Naive thymus-derived CD4-positive, alpha-beta T cell (primary cell): Measurements from ENCODE around the gene SVOPL. TPM values are rescaled to one million over a fixed set of nuclear protein-coding genes. Genes with fewer than 3 reads are reported as not detected.
"Not testable (repeated sequence)": the region's sequence is repeated elsewhere in the genome, so short reads cannot be mapped to it uniquely, and the experiment has no call there.

Source experiments
- ATAC-seq: fragments of 150-1000 bp; cut with Tn5 transposase; 2 replicates; pipeline ENCODE4 v1.10.0; 2021; ENCODE audit warnings: mild to moderate bottlenecking, moderate library complexity
- CTCF ChIA-PET: fragments of 350-600 bp; sonication (Branson Sonifier 250); formaldehyde crosslinking; loops from one replicate; lab custom pipeline; 2021; ENCODE audit warnings: antibody characterized with exemption; lab: Charles Lee
- POLR2A ChIA-PET: fragments of 350-600 bp; sonication (Branson Sonifier 250); formaldehyde crosslinking; loops from one replicate; lab custom pipeline; 2021; ENCODE audit warnings: antibody characterized with exemption, inconsistent platforms; lab: Charles Lee
- DNase-seq, 9 donors: peaks; one replicate each; pipeline versions ENCODE4 v3.0.0 to v3.0.0-alpha.2; 2020 to 2022; ENCODE audit warnings: mixed read lengths in 1 of 9
- H3K27ac ChIP-seq: one replicate; pipeline ENCODE4 v1.7.0; 2013; ENCODE audit warnings: mild to moderate bottlenecking, low read depth, low read length, moderate library complexity
- H3K27me3 ChIP-seq, 2 donors: one replicate each; pipeline ENCODE4 v1.7.0; 2013; ENCODE audit warnings: low read length in 2 of 2, mild to moderate bottlenecking in 2 of 2, moderate library complexity in 2 of 2; ENCODE audit not compliant: control insufficient read depth in 2 of 2, insufficient read depth in 2 of 2
- H3K36me3 ChIP-seq, 3 experiments: 1 replicate in 2 of 3; 2 replicates in 1 of 3; pipeline ENCODE4 v1.7.0; 2013; ENCODE audit warnings: low read length in 3 of 3, mild to moderate bottlenecking in 3 of 3, moderate library complexity in 1 of 3; ENCODE audit not compliant: insufficient read depth in 3 of 3, control insufficient read depth in 2 of 3
- H3K4me1 ChIP-seq, 2 donors: one replicate each; pipeline ENCODE4 v1.7.0; 2013; ENCODE audit warnings: low read length in 2 of 2, mild to moderate bottlenecking in 2 of 2, moderate library complexity in 1 of 2; ENCODE audit not compliant: control insufficient read depth in 2 of 2, insufficient read depth in 2 of 2
- H3K4me3 ChIP-seq: 2 replicates; pipeline ENCODE4 v1.7.0; 2013; ENCODE audit warnings: mild to moderate bottlenecking, low read length
- H3K9me3 ChIP-seq, 3 experiments: 1 replicate in 2 of 3; 2 replicates in 1 of 3; pipeline ENCODE4 v1.7.0; 2013; ENCODE audit warnings: low read length in 3 of 3; ENCODE audit not compliant: control insufficient read depth in 2 of 3
- H3K27ac Mint-ChIP-seq, 9 donors: one replicate each; pipeline ENCODE4 v1.8.0; 2020 to 2022; ENCODE audit warnings: mixed read lengths in 9 of 9, mild to moderate bottlenecking in 8 of 9, moderate library complexity in 5 of 9, inconsistent platforms in 2 of 9
- H3K27me3 Mint-ChIP-seq, 5 donors: one replicate each; pipeline ENCODE4 v1.8.0; 2021 to 2022; ENCODE audit warnings: mixed read lengths in 5 of 5, mild to moderate bottlenecking in 1 of 5
- H3K36me3 Mint-ChIP-seq, 5 donors: one replicate each; pipeline ENCODE4 v1.8.0; 2020 to 2022; ENCODE audit warnings: mixed read lengths in 5 of 5, mild to moderate bottlenecking in 3 of 5, inconsistent platforms in 1 of 5
- H3K4me1 Mint-ChIP-seq, 7 donors: one replicate each; pipeline ENCODE4 v1.8.0; 2020 to 2022; ENCODE audit warnings: mixed read lengths in 7 of 7, mild to moderate bottlenecking in 3 of 7, inconsistent platforms in 1 of 7
- H3K4me3 Mint-ChIP-seq, 10 donors: one replicate each; pipeline ENCODE4 v1.8.0; 2020 to 2022; ENCODE audit warnings: mild to moderate bottlenecking in 10 of 10, mixed read lengths in 10 of 10, moderate library complexity in 6 of 10, inconsistent platforms in 2 of 10
- H3K9me3 Mint-ChIP-seq, 11 donors: one replicate each; pipeline ENCODE4 v1.8.0; 2020 to 2022; ENCODE audit warnings: mixed read lengths in 11 of 11, mild to moderate bottlenecking in 4 of 11, inconsistent platforms in 1 of 11, moderate library complexity in 1 of 11
- intact Hi-C, 2 donors: fragments of 100-400 bp; cut with micrococcal nuclease; formaldehyde crosslinking; loops; one replicate each; pipeline ENCODE4 v1.15.1; 2023
- polyA plus RNA-seq, 2 donors: library from polyadenylated mRNA; unstranded; fragments of 300-500 nt; fragmentation: Illumina TruSeq; gene quantifications; one replicate each; pipeline ENCODE4 v1.2.3, GENCODE V29; 2021
- total RNA-seq, 6 experiments: library from RNA in 5 of 6; stranded (reverse) in 5 of 6; gene quantifications; 1 replicate in 5 of 6; 2 replicates in 1 of 6; pipeline ENCODE4 v1.2.3 and lab custom pipeline; 2021 to 2026

Gene SVOPL
- total and polyA plus RNA-seq, 7 experiments from 2014 or later, result 0.47 to 0.74 (median 0.64) TPM; not detected in 4

GRCh38 chr7:138697535-138698182 lies 3.5 kb downstream of the SVOPL start:
- Histone ChIP-seq H3K27ac (no peak overlapping the region), H3K9me3 (no peaks in the 10 kb centered on the region), H3K4me3 (no peak overlapping the region), H3K4me1 (no peaks in the 10 kb centered on the region), H3K36me3 (no peaks in the 10 kb centered on the region), H3K27me3 (no peaks in the 10 kb centered on the region)
- DNase-seq, result no peak
- H3K27ac Mint-ChIP-seq, result no peak overlapping the region
- peaks cover 0 to 10% (median 0%) of the 10 kb centered on the region in 5 donors for H3K27me3 Mint-ChIP-seq
- intact Hi-C loops, result no loop called here
- ChIA-PET CTCF (no interaction called here), POLR2A (no interaction called here)
- H3K4me1 Mint-ChIP-seq, result peaks cover 0 to 1% (median 0%) of the 10 kb centered on the region in 7 donors
- no peak overlapping the region for H3K4me3 Mint-ChIP-seq
- no peaks in the 10 kb centered on the region for H3K36me3 Mint-ChIP-seq
- ATAC-seq, result no peak
- H3K9me3 Mint-ChIP-seq, result peaks cover 0 to 2% (median 0%) of the 10 kb centered on the region in 11 donors

GRCh38 chr7:138695776-138696175 lies 5.4 kb downstream of the SVOPL start:
- H3K27me3 ChIP-seq, intact Hi-C loops, H3K27me3 Mint-ChIP-seq, H3K27ac Mint-ChIP-seq, H3K9me3 Mint-ChIP-seq, POLR2A ChIA-PET, H3K4me3 Mint-ChIP-seq, H3K4me1 Mint-ChIP-seq, DNase-seq, H3K36me3 ChIP-seq, H3K27ac ChIP-seq, H3K4me3 ChIP-seq, H3K36me3 Mint-ChIP-seq, CTCF ChIA-PET, H3K4me1 ChIP-seq, H3K9me3 ChIP-seq, ATAC-seq: not testable (repeated sequence)

DNA sequence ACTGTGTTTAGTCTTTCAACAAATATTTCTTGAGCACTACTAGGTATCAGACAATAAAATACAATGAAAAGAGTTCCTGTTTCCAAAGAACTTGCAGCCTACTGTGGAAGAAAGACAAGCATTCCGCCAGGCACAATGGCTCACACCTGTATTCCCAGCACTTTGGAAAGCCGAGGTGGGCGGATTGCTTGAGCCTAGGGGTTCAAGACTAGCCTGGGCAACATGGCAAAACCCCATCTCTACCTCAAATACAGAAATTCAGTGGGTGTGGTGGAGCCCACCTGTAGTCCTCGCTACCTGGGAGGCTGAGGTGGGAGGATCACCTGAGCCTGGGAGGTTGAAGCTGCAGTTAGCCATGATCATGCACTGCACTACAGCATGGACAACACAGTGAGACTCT lies 6.1 kb downstream of the SVOPL start:
- H3K27ac ChIP-seq, result no peak overlapping the region
- H3K27me3 ChIP-seq, result no peaks in the 10 kb centered on the region
- intact Hi-C loops, result no loop called here
- ChIA-PET CTCF (no interaction called here), POLR2A (no interaction called here)
- no peak for ATAC-seq
- no peaks in the 10 kb centered on the region for H3K9me3 ChIP-seq
- Mint-ChIP-seq H3K4me3 (no peak overlapping the region), H3K4me1 (peaks cover 0 to 1% (median 0%) of the 10 kb centered on the region in 7 donors), H3K9me3 (peaks cover 0 to 2% (median 0%) of the 10 kb centered on the region in 11 donors), H3K27ac (no peak overlapping the region), H3K36me3 (no peaks in the 10 kb centered on the region), H3K27me3 (peaks cover 0 to 7% (median 0%) of the 10 kb centered on the region in 5 donors)
- no peaks in the 10 kb centered on the region for H3K36me3 ChIP-seq
- H3K4me3 ChIP-seq, result no peak overlapping the region
- H3K4me1 ChIP-seq, result no peaks in the 10 kb centered on the region
- no peak for DNase-seq

GRCh38 chr7:138691178-138691577 lies 10.0 kb downstream of the SVOPL start:
- ChIA-PET CTCF (no interaction called here), POLR2A (no interaction called here)
- no peaks in the 10 kb centered on the region for H3K9me3 ChIP-seq
- Mint-ChIP-seq H3K4me1 (peaks cover 0 to 1% (median 0%) of the 10 kb centered on the region in 7 donors), H3K4me3 (no peak overlapping the region), H3K27ac (no peak overlapping the region), H3K9me3 (peaks cover 0 to 6% (median 0%) of the 10 kb centered on the region in 11 donors), H3K36me3 (peaks cover 0 to 7% (median 0%) of the 10 kb centered on the region in 5 donors), H3K27me3 (peaks cover 0 to 3% (median 0%) of the 10 kb centered on the region in 5 donors)
- no peaks in the 10 kb centered on the region for H3K4me1 ChIP-seq
- no peaks in the 10 kb centered on the region for H3K36me3 ChIP-seq
- H3K4me3 ChIP-seq, result no peak overlapping the region
- intact Hi-C loops, result no loop called here
- ATAC-seq (no peak), DNase-seq (no peak)
- H3K27ac ChIP-seq, result no peak overlapping the region
- H3K27me3 ChIP-seq, result no peaks in the 10 kb centered on the region

DNA sequence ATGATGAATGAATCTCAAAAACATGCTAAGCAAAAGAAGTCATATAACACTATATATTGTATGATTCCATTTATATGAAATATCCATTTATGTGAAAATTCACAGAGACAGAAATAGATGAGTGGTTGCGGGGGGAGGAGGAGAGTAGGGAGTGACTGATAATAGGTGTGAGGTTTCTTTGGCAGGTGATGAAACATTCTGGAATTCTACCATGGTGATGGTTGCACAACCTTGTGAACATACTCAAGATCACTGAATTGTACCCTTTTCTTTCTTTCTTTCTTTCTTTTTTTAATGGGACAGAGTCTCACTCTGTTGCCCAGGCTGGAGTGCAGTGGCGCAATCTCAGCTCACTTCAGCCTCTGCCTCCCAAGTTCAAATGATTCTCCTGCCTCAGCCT lies 10.7 kb downstream of the SVOPL start:
- Histone ChIP-seq H3K9me3 (no peaks in the 10 kb centered on the region), H3K4me1 (no peaks in the 10 kb centered on the region), H3K27ac (no peak overlapping the region), H3K36me3 (no peaks in the 10 kb centered on the region), H3K4me3 (no peak overlapping the region), H3K27me3 (no peaks in the 10 kb centered on the region)
- Mint-ChIP-seq H3K27ac (no peak overlapping the region), H3K4me1 (peaks cover 0 to 1% (median 0%) of the 10 kb centered on the region in 7 donors), H3K4me3 (no peak overlapping the region), H3K27me3 (peaks cover 0 to 3% (median 0%) of the 10 kb centered on the region in 5 donors), H3K9me3 (peaks cover 0 to 6% (median 0%) of the 10 kb centered on the region in 11 donors), H3K36me3 (peaks cover 0 to 7% (median 0%) of the 10 kb centered on the region in 5 donors)
- POLR2A ChIA-PET, result no interaction called here
- intact Hi-C loops, result no loop called here
- CTCF ChIA-PET, result no interaction called here
- no peak for ATAC-seq
- DNase-seq, result no peak

GRCh38 chr7:138688037-138688436 lies 13.1 kb downstream of the SVOPL start:
- POLR2A ChIA-PET, H3K4me3 Mint-ChIP-seq, H3K27me3 ChIP-seq, H3K27me3 Mint-ChIP-seq, intact Hi-C loops, DNase-seq, H3K4me3 ChIP-seq, ATAC-seq, H3K4me1 Mint-ChIP-seq, H3K36me3 ChIP-seq, CTCF ChIA-PET, H3K27ac Mint-ChIP-seq, H3K4me1 ChIP-seq, H3K27ac ChIP-seq, H3K36me3 Mint-ChIP-seq, H3K9me3 ChIP-seq, H3K9me3 Mint-ChIP-seq: not testable (repeated sequence)

DNA sequence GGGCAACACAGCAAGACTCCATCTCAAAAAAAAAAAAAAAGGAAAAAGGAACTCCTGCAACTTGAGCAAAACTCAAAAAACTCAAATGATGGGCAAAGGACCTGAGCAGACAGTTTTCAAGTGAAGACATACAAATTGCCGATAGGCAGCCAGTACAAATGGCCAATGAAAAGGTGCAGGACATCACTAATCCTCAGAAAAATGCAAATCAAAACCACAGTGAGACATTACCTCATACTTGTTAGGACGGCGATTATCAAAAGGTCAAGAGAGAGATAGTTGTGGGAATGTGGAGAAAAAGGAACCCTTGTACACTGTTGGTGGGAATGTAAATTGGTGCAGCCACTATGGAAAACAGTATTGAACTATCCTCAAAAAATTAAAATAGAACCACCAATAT lies 16.8 kb downstream of the SVOPL start:
- no peaks in the 10 kb centered on the region for H3K36me3 ChIP-seq
- ChIA-PET POLR2A (no interaction called here), CTCF (no interaction called here)
- no peaks in the 10 kb centered on the region for H3K4me1 ChIP-seq
- H3K27ac Mint-ChIP-seq, result no peak overlapping the region
- H3K36me3 Mint-ChIP-seq, result peaks cover 0 to 7% (median 0%) of the 10 kb centered on the region in 5 donors
- DNase-seq, result no peak
- H3K4me3 Mint-ChIP-seq, result no peak overlapping the region
- intact Hi-C loops, result no loop called here
- H3K9me3 Mint-ChIP-seq, result peaks cover 0 to 6% (median 0%) of the 10 kb centered on the region in 11 donors
- H3K9me3 ChIP-seq, result no peaks in the 10 kb centered on the region
- no peaks in the 10 kb centered on the region for H3K27me3 ChIP-seq
- no peak for ATAC-seq
- no peak overlapping the region for H3K4me3 ChIP-seq
- H3K27me3 Mint-ChIP-seq, result peaks cover 0 to 3% (median 0%) of the 10 kb centered on the region in 5 donors
- no peak overlapping the region for H3K27ac ChIP-seq
- H3K4me1 Mint-ChIP-seq, result peaks cover 0 to 6% (median 5%) of the 10 kb centered on the region in 7 donors
